PC-3 (cell line): ENCODE results near the gene NAALADL1. TPM values are rescaled to one million over a fixed set of nuclear protein-coding genes. Genes with fewer than 3 reads are reported as not detected.

Experiments
- ATAC-seq: fragments of 200-7000 bp; cut with Tn5 transposase; 2 replicates; pipeline ENCODE4 v1.9.1; 2020; ENCODE audit warnings: mild to moderate bottlenecking, moderate library complexity
- BruUV-seq: library from RNA; stranded (reverse); fragments of 400-500 nt; replicated peaks from 2 replicates; lab custom pipeline; 2021; lab: Mats Ljungman, UMichigan
- CTCF ChIA-PET: fragments of 300-600 bp; sonication (Branson Sonifier 250); formaldehyde crosslinking; loops from one replicate; lab custom pipeline; 2022; ENCODE audit warnings: antibody characterized with exemption; lab: Charles Lee
- POLR2A ChIA-PET: fragments of 300-600 bp; sonication (Branson Sonifier 250); formaldehyde crosslinking; loops from one replicate; lab custom pipeline; 2022; ENCODE audit warnings: antibody characterized with exemption; ENCODE audit not compliant: unreplicated experiment; lab: Charles Lee
- DNase-seq: peaks from one replicate; pipeline ENCODE4 v3.0.0-alpha.2; 2015
- H2AFZ ChIP-seq: fragments of 300-600 bp; sonication (generic); 2 replicates; pipeline ENCODE4 v1.6.0; 2016; ENCODE audit warnings: antibody characterized with exemption, low read length
- H3F3A ChIP-seq: fragments of 300-600 bp; sonication (generic); one replicate; pipeline ENCODE4 v1.6.0; 2017; ENCODE audit warnings: antibody characterized with exemption, low read length, control low read depth, mild to moderate bottlenecking; ENCODE audit not compliant: unreplicated experiment
- H3K27ac ChIP-seq: fragments of 300-600 bp; sonication (generic); 2 replicates; pipeline ENCODE4 v1.5.1; 2016; ENCODE audit warnings: mild to moderate bottlenecking, low read length
- H3K27me3 ChIP-seq: fragments of 300-600 bp; sonication (generic); 2 replicates; pipeline ENCODE4 v1.6.1; 2016; ENCODE audit warnings: low read length, mixed read lengths
- H3K36me3 ChIP-seq: fragments of 300-600 bp; sonication (generic); 2 replicates; pipeline ENCODE4 v1.6.1; 2016; ENCODE audit warnings: low read depth, mixed run types, low read length, mixed read lengths
- H3K4me1 ChIP-seq: fragments of 300-600 bp; sonication (generic); 2 replicates; pipeline ENCODE4 v1.5.1; 2016; ENCODE audit warnings: low read length; ENCODE audit not compliant: insufficient read depth
- H3K4me2 ChIP-seq: fragments of 300-600 bp; sonication (generic); 2 replicates; pipeline ENCODE4 v1.6.0; 2016; ENCODE audit warnings: low read length
- H3K4me3 ChIP-seq: fragments of 300-600 bp; sonication (generic); 2 replicates; pipeline ENCODE4 v1.5.1; 2016; ENCODE audit warnings: mild to moderate bottlenecking, low read length, mixed read lengths
- H3K79me2 ChIP-seq: fragments of 300-600 bp; sonication (generic); 2 replicates; pipeline ENCODE4 v1.6.1; 2017; ENCODE audit warnings: low read length, mixed read lengths
- H3K9ac ChIP-seq: fragments of 300-600 bp; sonication (generic); 2 replicates; pipeline ENCODE4 v1.6.0; 2016; ENCODE audit warnings: mild to moderate bottlenecking, low read length
- H3K9me2 ChIP-seq: fragments of 300-600 bp; sonication (generic); replicated peaks from 2 replicates; pipeline ENCODE4 v1.6.1; 2016; ENCODE audit warnings: mixed run types, low read length, mixed read lengths
- H3K9me3 ChIP-seq: fragments of 300-600 bp; sonication (generic); 2 replicates; pipeline ENCODE4 v1.6.1; 2016; ENCODE audit warnings: low read length, mixed read lengths
- H4K20me1 ChIP-seq: fragments of 300-600 bp; sonication (generic); 2 replicates; pipeline ENCODE4 v1.6.1; 2016; ENCODE audit warnings: low read length, mixed read lengths
- EZH2 ChIP-seq: fragments of 300-600 bp; sonication (generic); IDR thresholded peaks from one replicate; pipeline ENCODE4 v1.6.1; 2017; ENCODE audit warnings: antibody characterized with exemption, mild to moderate bottlenecking, low read length; ENCODE audit not compliant: unreplicated experiment
- EZH2phosphoT487 ChIP-seq: fragments of 300-600 bp; sonication (generic); IDR thresholded peaks from 2 replicates; pipeline ENCODE4 v1.6.1; 2018; ENCODE audit warnings: mild to moderate bottlenecking, antibody characterized with exemption, low read length, borderline replicate concordance
- intact Hi-C: fragments of 100-400 bp; cut with micrococcal nuclease; formaldehyde crosslinking; loops from 2 replicates; pipeline ENCODE4 v1.9.0; 2023
- total RNA-seq: library from RNA; depleted of rRNA; stranded (reverse); fragments of >200 nt; gene quantifications from 2 replicates; pipeline ENCODE4 v1.2.3, GENCODE V29; 2014
- TF ChIP-seq, protein P1 (sequence below): fragments of 300-600 bp; sonication (generic); conservative IDR thresholded peaks from 2 replicates; pipeline ENCODE4 v1.5.1; 2017; ENCODE audit warnings: antibody characterized with exemption, low read depth, mild to moderate bottlenecking, low read length

NAALADL1 gene
- total RNA-seq, 1 experiment from 2014 or later = 0.47 TPM

DNA sequence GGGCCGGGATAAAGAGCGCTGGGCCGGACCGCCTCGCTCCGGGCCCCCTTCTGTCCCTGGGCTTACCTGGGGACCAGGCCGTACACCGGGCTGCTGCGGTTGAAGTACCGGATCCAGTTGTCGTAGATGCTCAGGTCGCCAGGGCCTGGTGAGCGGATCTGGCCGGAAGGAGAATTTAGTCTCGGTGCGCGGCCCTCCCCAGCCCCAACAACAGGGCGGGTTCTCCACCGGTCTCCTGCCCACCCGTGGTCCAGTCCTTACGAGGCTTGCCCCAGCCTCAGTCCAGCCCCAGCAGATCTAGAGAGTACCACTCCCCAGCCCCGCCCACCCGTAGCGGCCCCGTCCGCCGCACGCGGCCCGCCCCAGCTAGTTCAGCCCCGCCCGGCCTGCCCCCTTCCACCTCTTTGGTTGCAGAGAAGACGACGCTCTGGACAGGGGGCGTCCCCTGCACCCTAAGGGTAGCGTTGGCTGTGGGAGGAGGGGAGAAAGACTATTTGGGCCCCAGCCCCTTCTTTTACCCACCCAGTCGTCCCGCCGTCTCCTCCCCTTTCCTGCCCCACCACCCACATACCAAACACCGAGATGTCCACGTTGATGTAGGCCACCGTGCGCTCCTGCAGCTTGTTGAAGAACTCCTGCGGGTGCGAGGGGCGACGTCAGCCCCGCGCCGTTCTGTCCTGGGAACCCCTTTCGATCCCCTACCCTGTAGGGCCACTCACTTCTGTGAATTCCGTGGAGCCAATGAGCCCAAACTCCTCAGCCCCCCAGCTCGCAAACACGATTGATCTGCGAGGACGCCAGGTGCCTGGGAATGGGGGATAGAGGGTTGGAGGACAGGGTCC is 10.6 kb downstream of the NAALADL1 start:
- ATAC-seq (no peak), DNase-seq (no peak)
- H3K27ac ChIP-seq = no peak overlapping the region
- no peaks in the 10 kb centered on the region for H3K9me2 ChIP-seq
- H3K9ac ChIP-seq = no peak overlapping the region
- CTCF ChIA-PET = no interaction called here
- no peak overlapping the region for H2AFZ ChIP-seq
- H3K79me2 ChIP-seq = peaks cover 19% of the 10 kb centered on the region
- no peak for TF ChIP-seq EZH2
- TF ChIP-seq EZH2phosphoT487 = no peak
- TF ChIP-seq, protein P1, sequence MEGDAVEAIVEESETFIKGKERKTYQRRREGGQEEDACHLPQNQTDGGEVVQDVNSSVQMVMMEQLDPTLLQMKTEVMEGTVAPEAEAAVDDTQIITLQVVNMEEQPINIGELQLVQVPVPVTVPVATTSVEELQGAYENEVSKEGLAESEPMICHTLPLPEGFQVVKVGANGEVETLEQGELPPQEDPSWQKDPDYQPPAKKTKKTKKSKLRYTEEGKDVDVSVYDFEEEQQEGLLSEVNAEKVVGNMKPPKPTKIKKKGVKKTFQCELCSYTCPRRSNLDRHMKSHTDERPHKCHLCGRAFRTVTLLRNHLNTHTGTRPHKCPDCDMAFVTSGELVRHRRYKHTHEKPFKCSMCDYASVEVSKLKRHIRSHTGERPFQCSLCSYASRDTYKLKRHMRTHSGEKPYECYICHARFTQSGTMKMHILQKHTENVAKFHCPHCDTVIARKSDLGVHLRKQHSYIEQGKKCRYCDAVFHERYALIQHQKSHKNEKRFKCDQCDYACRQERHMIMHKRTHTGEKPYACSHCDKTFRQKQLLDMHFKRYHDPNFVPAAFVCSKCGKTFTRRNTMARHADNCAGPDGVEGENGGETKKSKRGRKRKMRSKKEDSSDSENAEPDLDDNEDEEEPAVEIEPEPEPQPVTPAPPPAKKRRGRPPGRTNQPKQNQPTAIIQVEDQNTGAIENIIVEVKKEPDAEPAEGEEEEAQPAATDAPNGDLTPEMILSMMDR = no peak
- H3K36me3 ChIP-seq = peaks cover 16% of the 10 kb centered on the region
- H3K27me3 ChIP-seq = no peaks in the 10 kb centered on the region
- POLR2A ChIA-PET = no interaction called here
- H3K9me3 ChIP-seq = no peaks in the 10 kb centered on the region
- H3K4me2 ChIP-seq = no peak overlapping the region
- no TSS peak for BruUV-seq
- intact Hi-C loops = no loop called here
- no peaks in the 10 kb centered on the region for H3F3A ChIP-seq
- peaks cover 18% of the 10 kb centered on the region for H3K4me1 ChIP-seq
- peaks cover 5% of the 10 kb centered on the region; the same call in 1 of the 2 replicates for H4K20me1 ChIP-seq
- no peak overlapping the region for H3K4me3 ChIP-seq

DNA sequence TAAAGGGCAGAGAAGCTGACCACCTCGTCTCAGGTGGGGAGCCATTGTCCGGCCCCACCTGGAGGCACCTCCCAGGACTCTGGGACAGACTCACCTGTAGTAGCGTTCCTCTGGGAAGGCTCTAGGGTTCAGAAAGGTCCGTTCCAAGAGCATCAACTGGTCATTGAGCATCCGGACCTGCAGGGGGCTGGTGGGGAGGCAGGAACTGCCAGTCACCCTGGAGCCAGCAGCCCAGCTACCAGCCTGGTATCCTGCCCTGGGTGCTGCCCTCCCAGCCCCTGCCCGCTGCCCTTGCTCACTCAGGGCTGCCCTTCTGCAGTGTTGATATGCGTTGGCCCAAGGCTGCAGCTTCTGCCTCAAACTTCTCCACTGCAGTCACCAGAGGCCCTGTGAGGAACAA is 12.6 kb downstream of the NAALADL1 start:
- CTCF ChIA-PET = no interaction called here
- no peak overlapping the region for H3K4me3 ChIP-seq
- no peak overlapping the region for H2AFZ ChIP-seq
- no peak overlapping the region for H3K4me2 ChIP-seq
- H3K4me1 ChIP-seq = peaks cover 25% of the 10 kb centered on the region
- intact Hi-C loops = no loop called here
- no peaks in the 10 kb centered on the region for H3F3A ChIP-seq
- peaks cover 35% of the 10 kb centered on the region for H3K79me2 ChIP-seq
- peaks cover 16% of the 10 kb centered on the region for H3K36me3 ChIP-seq
- H3K27me3 ChIP-seq = no peaks in the 10 kb centered on the region
- DNase-seq (no peak), ATAC-seq (no peak)
- H4K20me1 ChIP-seq = peaks cover 5% of the 10 kb centered on the region; the same call in 1 of the 2 replicates
- POLR2A ChIA-PET = no interaction called here
- BruUV-seq = no TSS peak
- no peak for TF ChIP-seq EZH2
- TF ChIP-seq, protein P1 = no peak
- TF ChIP-seq EZH2phosphoT487 = no peak
- H3K9ac ChIP-seq = no peak overlapping the region
- H3K9me2 ChIP-seq = no peaks in the 10 kb centered on the region
- H3K27ac ChIP-seq = no peak overlapping the region
- H3K9me3 ChIP-seq = no peaks in the 10 kb centered on the region

DNA sequence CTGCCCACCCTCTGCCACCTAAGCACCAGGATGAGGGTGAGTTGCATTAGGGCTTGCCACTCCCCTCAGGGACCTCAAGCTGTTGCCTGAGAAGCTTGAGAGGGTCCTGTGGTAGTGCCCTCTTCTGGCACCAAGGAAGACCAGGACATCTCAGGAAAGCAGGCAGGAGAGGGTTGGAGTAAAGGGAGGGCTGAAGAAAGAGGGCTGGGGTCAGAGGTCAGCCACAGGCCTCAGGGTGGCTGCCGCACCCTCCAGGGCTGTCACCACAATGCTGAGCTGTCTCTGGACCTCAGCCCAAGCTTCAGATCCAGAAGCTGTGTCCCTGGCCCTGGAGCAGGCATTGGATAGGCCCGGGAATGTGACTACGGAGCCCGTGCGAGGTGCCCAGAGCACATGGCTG is 13.3 kb downstream of the NAALADL1 start:
- no peak overlapping the region for H3K4me3 ChIP-seq
- peaks cover 31% of the 10 kb centered on the region for H3K4me1 ChIP-seq
- ChIA-PET POLR2A (interaction anchor here (0.7 kb wide), 1 partner anchor 617 kb away, joined by 3 read pairs; no protein-coding TSS in a partner anchor), CTCF (no interaction called here)
- no peak overlapping the region for H2AFZ ChIP-seq
- no peak overlapping the region for H3K4me2 ChIP-seq
- H3K27me3 ChIP-seq = no peaks in the 10 kb centered on the region
- DNase-seq (no peak), ATAC-seq (no peak)
- peaks cover 16% of the 10 kb centered on the region for H3K36me3 ChIP-seq
- no peak overlapping the region for H3K9ac ChIP-seq
- TF ChIP-seq, protein P1 = no peak
- no peak for TF ChIP-seq EZH2
- no peak for TF ChIP-seq EZH2phosphoT487
- no peaks in the 10 kb centered on the region for H3K9me3 ChIP-seq
- intact Hi-C loops = no loop called here
- H3F3A ChIP-seq = peaks cover 3% of the 10 kb centered on the region
- no TSS peak for BruUV-seq
- H3K9me2 ChIP-seq = no peaks in the 10 kb centered on the region
- H3K79me2 ChIP-seq = peaks cover 35% of the 10 kb centered on the region
- H4K20me1 ChIP-seq = peaks cover 5% of the 10 kb centered on the region; the same call in 1 of the 2 replicates
- no peak overlapping the region for H3K27ac ChIP-seq
